Tibial artery (tissue), 4 donors: ENCODE measurements around the gene PRIMPOL.

Experiments
- DNase-seq, 2 donors: peaks; one replicate each; pipeline ENCODE4 v3.0.0-alpha.2; 2019
- H3K27ac ChIP-seq, 2 donors: fragments of 200-600 bp; sonication (generic) in 1 of 2; 1 replicate in 1 of 2; 2 replicates in 1 of 2; pipeline ENCODE4 v1.5.1; 2018 to 2019; ENCODE audit warnings: mild to moderate bottlenecking in 1 of 2
- H3K27me3 ChIP-seq, 2 donors: fragments of 200-600 bp; sonication (generic) in 1 of 2; one replicate each; pipeline versions ENCODE4 v1.5.1 to v1.6.0; 2016 to 2019
- H3K36me3 ChIP-seq, 3 donors: fragments of 200-600 bp; sonication (generic) in 2 of 3; one replicate each; pipeline ENCODE4 v1.5.1; 2016 to 2019; ENCODE audit warnings: mild to moderate bottlenecking in 2 of 3
- H3K4me1 ChIP-seq, 4 donors: fragments of 200-600 bp; sonication (generic) in 2 of 4; 1 replicate in 3 of 4; 2 replicates in 1 of 4; pipeline ENCODE4 v1.5.1; 2016 to 2019
- H3K4me3 ChIP-seq, 2 donors: fragments of 200-600 bp; sonication (generic) in 1 of 2; 1 replicate in 1 of 2; 2 replicates in 1 of 2; pipeline ENCODE4 v1.5.1; 2018 to 2019; ENCODE audit warnings: mild to moderate bottlenecking in 2 of 2
- H3K9me3 ChIP-seq, 3 donors: fragments of 200-600 bp; sonication (generic) in 1 of 3; one replicate each; pipeline ENCODE4 v1.5.1; 2016 to 2019
- intact Hi-C: fragments of 100-400 bp; cut with DNase I; formaldehyde crosslinking; loops from one replicate; pipeline ENCODE4 v1.15.0; 2023; ENCODE audit warnings: low total_unique reads
- TF ChIP-seq, protein P1 (sequence below), 2 experiments: fragments of 200-600 bp in 1 of 2; fragments of 450-650 bp in 1 of 2; IDR thresholded peaks; one replicate each; pipeline ENCODE4 v1.5.1; 2017 to 2019; ENCODE audit warnings: antibody characterized with exemption in 2 of 2, mild to moderate bottlenecking in 1 of 2, moderate library complexity in 1 of 2

The PRIMPOL gene

DNA sequence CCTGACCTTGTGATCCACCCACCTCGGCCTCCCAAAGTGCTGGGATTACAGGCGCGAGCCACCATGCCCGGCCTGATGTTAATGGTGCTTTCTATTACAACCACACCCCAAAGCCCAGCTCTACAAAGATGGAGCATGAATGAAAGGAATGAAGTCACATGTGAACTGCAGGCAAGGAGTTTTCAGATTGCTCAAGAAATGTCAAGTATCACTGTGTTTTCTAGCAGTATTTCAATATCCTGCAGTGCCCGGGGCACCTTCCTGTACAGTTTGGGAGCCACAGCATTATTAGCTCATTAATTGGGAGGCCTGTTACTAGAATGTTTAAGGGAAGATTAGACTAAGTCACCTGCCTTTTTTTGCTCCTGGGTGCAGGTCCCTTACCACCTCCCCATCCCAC is 40.1 kb downstream of the PRIMPOL start:
- Histone ChIP-seq H3K4me1 (no peaks in the 10 kb centered on the region), H3K9me3 (no peaks in the 10 kb centered on the region), H3K27ac (no peak overlapping the region), H3K27me3 (no peaks in the 10 kb centered on the region), H3K4me3 (no peak overlapping the region), H3K36me3 (peaks cover 4 to 37% (median 17%) of the 10 kb centered on the region in 3 donors)
- TF ChIP-seq, protein P1, sequence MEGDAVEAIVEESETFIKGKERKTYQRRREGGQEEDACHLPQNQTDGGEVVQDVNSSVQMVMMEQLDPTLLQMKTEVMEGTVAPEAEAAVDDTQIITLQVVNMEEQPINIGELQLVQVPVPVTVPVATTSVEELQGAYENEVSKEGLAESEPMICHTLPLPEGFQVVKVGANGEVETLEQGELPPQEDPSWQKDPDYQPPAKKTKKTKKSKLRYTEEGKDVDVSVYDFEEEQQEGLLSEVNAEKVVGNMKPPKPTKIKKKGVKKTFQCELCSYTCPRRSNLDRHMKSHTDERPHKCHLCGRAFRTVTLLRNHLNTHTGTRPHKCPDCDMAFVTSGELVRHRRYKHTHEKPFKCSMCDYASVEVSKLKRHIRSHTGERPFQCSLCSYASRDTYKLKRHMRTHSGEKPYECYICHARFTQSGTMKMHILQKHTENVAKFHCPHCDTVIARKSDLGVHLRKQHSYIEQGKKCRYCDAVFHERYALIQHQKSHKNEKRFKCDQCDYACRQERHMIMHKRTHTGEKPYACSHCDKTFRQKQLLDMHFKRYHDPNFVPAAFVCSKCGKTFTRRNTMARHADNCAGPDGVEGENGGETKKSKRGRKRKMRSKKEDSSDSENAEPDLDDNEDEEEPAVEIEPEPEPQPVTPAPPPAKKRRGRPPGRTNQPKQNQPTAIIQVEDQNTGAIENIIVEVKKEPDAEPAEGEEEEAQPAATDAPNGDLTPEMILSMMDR (IDR thresholded peaks at IDR 0.05): no peak
- intact Hi-C loops: no loop called here
- DNase-seq: no peak

DNA sequence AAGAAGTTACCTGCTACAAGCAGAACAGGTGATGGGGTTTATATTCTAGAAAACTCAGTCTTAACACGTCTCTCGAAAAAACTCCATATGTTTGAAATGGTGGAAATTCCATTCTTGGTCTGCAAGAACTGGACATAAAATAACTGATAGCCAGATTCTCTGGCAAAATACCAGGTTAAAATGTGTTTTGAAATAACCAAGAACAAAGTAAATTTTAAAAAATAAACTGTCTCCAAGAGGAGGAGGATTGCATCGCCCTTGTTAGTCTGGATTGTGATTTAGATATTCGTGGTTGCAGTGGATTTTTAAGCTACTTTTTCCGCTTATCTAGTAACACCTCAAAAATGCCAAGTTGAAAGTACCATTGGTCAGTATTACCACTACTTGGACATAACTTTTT is 43.5 kb downstream of the PRIMPOL start:
- H3K27me3 ChIP-seq: no peaks in the 10 kb centered on the region
- H3K4me1 ChIP-seq: no peaks in the 10 kb centered on the region
- intact Hi-C loops: no loop called here
- no peak overlapping the region for H3K4me3 ChIP-seq
- no peaks in the 10 kb centered on the region for H3K9me3 ChIP-seq
- H3K27ac ChIP-seq: no peak overlapping the region
- H3K36me3 ChIP-seq: peaks cover 6 to 19% (median 15%) of the 10 kb centered on the region in 3 donors
- TF ChIP-seq, protein P1 (IDR thresholded peaks at IDR 0.05): no peak
- no peak for DNase-seq

GRCh38 chr4:184694412-184694956 is 44.9 kb downstream of the PRIMPOL start:
- Histone ChIP-seq H3K27me3 (no peaks in the 10 kb centered on the region), H3K4me1 (peaks cover 0 to 1% (median 0%) of the 10 kb centered on the region in 4 donors), H3K27ac (no peak overlapping the region), H3K36me3 (peaks cover 6 to 19% (median 15%) of the 10 kb centered on the region in 3 donors), H3K9me3 (no peaks in the 10 kb centered on the region), H3K4me3 (no peak overlapping the region)
- DNase-seq: no peak
- intact Hi-C loops: no loop called here
- TF ChIP-seq, protein P1 (IDR thresholded peaks at IDR 0.05): no peak

DNA sequence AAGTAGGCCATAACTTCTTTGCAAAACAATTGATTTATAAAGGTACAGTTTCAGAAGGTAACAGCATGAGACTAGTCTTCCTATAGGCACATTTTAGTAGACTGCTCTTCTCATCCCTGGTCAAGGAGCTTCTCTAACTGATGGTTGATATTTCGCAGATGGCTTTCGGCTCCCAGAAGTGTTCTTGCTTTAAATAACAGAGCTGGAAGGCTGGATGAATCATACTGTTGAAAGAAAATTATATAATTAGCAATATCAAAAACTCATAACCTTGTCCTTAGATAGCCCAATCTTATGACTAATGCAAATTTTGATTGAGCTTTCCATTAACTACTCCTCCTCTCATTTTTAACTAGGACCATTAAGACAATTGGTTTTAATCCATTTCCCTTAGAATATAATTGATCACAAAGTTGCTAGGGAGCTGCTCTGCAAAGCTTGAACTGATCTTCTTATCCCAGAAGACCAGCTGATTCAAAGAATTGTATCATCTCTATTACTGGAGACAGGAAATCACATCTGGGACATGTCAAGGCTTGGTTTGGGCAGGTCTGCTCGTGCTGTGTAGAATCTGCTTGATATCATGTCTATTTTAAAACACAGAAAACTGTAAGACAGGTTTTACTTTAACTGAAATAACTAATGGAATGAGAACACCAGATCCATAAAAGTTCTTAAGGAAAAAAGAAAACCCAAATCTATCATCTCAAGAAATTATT is 45.8 kb downstream of the PRIMPOL start:
- TF ChIP-seq, protein P1 (IDR thresholded peaks at IDR 0.05): no peak

GRCh38 chr4:184697956-184698355 is 48.4 kb downstream of the PRIMPOL start:
- Histone ChIP-seq H3K36me3 (peaks cover 6 to 15% (median 14%) of the 10 kb centered on the region in 3 donors), H3K27me3 (no peaks in the 10 kb centered on the region), H3K27ac (no peak overlapping the region), H3K9me3 (no peaks in the 10 kb centered on the region), H3K4me3 (no peak overlapping the region), H3K4me1 (peaks cover 0 to 8% (median 0%) of the 10 kb centered on the region in 4 donors)
- DNase-seq: no peak
- TF ChIP-seq, protein P1 (IDR thresholded peaks at IDR 0.05): no peak
- intact Hi-C loops: no loop called here

More for the DNA sequence above, 45.8 kb downstream of the PRIMPOL start:
- no peaks in the 10 kb centered on the region for H3K27me3 ChIP-seq
- intact Hi-C loops: no loop called here
- no peak for DNase-seq
- peaks cover 0 to 8% (median 0%) of the 10 kb centered on the region in 4 donors for H3K4me1 ChIP-seq
- no peaks in the 10 kb centered on the region for H3K9me3 ChIP-seq
- no peak overlapping the region for H3K27ac ChIP-seq
- no peak overlapping the region for H3K4me3 ChIP-seq
- H3K36me3 ChIP-seq: peaks cover 6 to 19% (median 15%) of the 10 kb centered on the region in 3 donors
